GM19351 (cell line): ENCODE data around the gene CNTNAP2.

Experiments used
- ATAC-seq: cut with Tn5 transposase; IDR thresholded peaks from one replicate; pipeline ENCODE4 v1.9.1; 2021; ENCODE audit warnings: mild to moderate bottlenecking, moderate library complexity; ENCODE audit not compliant: unreplicated experiment

The CNTNAP2 gene

DNA sequence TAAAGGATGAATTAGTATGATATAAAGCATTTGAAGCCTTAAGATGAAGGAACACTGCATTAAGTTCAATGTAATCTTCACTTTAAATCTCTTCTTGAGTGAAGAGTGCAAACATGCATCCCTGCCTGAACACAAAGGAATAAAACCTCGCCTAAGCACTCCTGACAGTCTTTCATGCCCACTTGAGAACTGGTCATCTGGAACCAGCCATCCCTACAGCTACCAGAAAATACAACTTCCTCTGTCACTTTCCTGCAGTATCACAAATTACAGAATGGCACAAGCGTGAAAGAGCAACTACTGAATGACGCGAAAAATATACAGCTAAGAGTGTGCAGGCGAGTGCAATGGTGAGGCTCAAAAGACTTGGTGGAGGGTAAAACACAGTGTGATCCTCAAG, 1079.9 kb downstream of the CNTNAP2 start:
- ATAC-seq, result no peak

DNA sequence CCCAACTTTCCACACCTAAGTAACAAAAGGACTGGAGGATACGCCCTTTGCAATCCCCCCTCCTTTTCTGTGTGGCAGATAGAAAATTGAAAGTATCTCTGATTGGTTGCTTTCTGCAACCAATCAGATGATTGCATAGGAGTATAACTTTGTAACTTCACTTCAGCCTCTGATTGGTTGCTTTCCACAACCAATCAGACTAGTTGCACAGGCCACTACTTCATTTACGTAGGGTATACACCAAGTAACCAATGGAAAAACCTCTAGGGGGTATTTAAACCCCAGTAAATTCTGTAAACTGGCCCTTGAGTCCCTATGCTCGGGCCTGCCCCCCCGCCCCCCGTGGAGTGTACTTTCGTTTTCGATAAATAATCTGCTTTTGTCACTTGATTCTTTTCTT, 1080.4 kb downstream of the CNTNAP2 start:
- no peak for ATAC-seq

DNA sequence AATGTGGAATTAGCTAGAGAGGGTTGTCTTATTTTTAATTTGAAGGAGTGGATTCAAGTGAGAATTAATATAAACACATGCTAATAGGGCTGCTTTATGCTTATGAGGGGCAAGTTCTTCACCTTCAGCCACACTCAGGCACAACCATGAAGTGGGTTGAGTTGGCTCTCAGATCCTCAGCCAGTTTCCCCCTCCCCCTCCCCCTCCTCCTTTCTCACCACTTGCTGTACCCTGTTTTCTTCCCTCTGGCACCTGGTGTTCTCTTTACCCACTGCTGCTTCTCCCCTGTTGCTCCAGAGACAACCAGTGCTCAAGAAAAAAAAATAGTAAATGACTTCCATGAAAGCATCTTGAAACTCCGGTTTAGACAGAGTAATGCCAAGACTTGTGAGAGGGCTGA, 1083.3 kb downstream of the CNTNAP2 start:
- no peak for ATAC-seq

DNA sequence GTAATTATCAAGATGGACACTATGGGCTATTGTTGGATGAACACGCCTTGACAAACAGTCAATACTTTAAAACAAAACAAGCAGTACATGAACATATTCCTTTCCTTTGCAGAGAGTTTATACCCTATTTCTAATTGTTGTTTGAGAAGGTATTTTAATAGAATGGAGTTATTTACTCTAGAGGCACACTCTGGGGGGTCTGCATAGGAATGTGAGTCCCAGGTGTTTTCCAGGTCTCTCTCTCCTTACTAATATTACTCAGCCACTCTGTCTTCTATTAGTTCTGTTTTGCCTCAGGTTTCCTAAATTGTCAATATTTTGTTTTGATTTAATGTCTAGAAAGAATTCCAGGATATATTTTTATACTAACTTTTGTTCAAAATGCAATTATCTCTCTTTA, 1091.4 kb downstream of the CNTNAP2 start:
- ATAC-seq, result no peak

DNA sequence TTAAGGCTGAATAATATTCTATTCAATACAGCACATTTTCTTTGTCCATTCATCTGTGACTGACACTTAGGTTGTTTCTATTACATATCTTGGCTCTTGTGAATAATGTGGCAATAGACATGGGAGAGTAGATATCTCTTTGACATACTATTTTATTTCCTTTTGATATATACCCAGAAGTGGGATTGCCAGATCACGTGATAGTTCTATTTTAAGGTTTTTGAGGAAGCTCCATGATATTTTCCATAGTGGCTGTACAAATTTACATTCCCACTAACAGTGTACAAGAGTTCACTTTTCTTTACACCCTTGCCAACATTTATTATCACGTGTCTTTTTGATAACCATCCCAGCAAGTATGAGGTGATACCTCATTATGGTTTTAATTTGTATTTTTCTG, 1114.7 kb downstream of the CNTNAP2 start:
- no peak for ATAC-seq

GRCh38 chr7:147235645-147236382, 1119.2 kb downstream of the CNTNAP2 start:
- ATAC-seq, result no peak

DNA sequence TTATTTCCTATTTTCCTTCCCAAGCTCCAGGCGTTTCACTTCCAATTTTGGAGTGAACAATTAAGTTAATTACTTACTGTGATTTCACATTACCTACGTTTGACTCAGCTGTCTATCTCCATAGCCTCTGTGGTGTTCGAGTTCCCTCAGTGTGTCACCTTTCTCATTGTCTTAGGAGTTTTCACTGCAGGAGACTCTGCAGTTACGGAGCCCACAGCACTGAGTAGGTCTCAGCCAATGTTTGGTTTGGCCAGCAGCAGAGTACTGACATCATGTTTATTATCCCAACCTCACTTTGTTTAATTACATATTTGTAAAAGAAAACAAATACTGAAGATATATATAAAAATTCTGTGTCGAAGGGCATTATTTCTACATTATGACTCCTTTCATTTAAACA, 1123.9 kb downstream of the CNTNAP2 start:
- no peak for ATAC-seq

DNA sequence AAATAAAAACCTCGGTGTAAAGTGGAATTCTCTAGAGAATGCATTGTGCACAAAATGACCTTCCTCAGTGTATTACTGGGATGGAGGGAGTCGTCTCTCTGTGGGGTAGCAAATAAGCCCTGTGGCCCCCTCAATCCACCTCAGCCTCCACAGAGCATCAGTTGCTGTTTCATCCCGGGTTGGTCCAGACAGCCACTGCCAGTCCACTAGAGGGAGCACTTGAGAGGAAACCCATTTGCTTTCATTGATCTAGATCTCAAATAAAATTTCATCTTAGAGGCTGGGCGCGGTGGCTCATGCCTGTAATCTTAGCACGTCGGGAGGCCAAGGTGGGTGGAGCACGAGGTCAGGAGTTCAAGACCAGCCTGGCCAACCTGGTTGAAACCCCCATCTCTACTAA, 1128.7 kb downstream of the CNTNAP2 start:
- ATAC-seq, result peak; percentile 85

DNA sequence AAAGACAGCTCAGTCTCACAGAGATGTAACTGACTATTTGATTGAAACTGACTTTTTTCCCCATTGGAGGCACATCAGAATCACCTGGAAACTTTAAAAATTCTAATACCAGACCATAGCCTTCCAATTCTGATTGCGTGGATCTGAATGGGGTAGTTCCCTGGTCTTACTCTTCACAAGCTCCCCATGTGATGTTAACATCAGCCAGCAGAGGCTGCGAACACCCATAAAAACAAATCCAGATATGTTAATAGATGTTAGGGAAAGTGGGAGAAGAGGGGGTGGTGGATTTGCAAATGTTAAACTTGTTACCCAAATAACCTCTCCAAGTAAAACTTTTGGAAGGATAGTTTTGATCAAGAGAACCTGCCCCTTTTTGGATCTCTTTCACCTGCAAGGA, 1133.4 kb downstream of the CNTNAP2 start:
- ATAC-seq, result no peak

DNA sequence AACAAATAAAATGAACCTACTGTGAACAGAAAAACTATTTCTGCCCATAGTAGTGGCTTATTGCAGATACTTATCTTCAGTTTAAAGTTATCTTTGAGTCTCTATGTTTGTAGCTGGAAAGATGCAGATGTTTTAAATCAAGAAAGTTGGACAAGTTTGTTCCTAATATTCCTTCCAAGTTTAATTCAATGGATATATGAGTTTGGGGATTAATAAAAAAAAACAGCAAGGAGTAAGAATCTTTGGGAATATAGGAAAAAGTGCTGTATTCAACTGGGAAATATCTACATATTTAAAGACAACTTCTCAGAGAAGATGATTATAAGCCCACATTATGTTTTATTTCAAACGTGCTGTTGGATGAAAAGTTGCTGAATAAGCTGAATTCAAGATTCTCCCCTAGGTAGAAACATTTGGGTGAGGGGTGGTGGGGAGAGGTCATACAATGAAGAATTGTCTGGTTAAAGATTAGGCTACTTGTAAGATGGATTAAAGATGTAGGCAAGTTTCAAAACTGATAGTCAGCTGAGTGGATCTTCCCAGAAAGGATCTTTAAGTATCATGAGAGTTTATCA, 1135.2 kb downstream of the CNTNAP2 start:
- ATAC-seq, result no peak

DNA sequence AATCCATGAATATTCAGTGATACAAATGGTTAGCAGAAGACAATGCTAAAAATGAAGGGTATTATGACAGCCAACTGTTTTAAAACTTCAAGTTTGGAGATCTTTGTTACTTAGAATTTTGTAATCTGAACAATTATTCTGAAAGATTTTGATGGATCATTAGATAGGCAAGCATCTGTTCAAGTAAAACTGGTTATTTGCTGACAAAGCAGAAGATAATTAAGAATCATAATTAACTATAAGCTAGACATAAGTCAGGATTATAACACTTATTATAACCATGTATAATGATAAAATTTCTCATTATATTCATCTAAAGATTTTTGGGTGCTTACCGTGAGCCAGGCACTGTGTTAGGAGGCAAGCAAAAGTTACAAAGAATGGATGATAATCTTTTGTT, 1145.1 kb downstream of the CNTNAP2 start:
- ATAC-seq, result no peak

GRCh38 chr7:147265528-147265927, 1148.9 kb downstream of the CNTNAP2 start:
- ATAC-seq, result no peak

DNA sequence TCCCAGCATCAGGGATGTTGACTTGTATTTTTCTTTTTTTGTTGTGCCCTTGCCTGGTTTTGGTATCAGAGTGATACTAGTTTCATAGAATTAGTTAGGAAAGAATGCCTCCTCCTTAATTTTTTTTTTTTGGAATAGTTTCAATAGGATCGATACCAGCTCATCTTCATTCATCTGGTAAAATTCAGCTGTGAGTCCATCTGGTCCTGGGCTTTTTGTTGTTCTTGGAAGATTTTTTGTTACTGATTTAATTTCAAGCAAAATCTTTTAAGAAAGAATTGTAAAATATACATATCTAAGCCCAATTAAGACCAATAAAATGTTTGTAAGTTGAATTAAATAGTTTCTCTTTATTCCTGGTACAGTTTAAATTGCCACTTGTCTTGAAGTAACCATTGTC, 1159.5 kb downstream of the CNTNAP2 start:
- no peak for ATAC-seq

- no peak for ATAC-seq
Observed at GRCh38 chr7:147276783-147277370, 1160.3 kb downstream of the CNTNAP2 start.

- no peak for ATAC-seq
Observed at GRCh38 chr7:147279514-147279913, 1162.9 kb downstream of the CNTNAP2 start.

- ATAC-seq, result no peak
Observed at GRCh38 chr7:147279964-147280374, 1163.4 kb downstream of the CNTNAP2 start.

GRCh38 chr7:147282204-147282603, 1165.6 kb downstream of the CNTNAP2 start:
- no peak for ATAC-seq

GRCh38 chr7:147296201-147296600, 1179.6 kb downstream of the CNTNAP2 start:
- ATAC-seq, result no peak

DNA sequence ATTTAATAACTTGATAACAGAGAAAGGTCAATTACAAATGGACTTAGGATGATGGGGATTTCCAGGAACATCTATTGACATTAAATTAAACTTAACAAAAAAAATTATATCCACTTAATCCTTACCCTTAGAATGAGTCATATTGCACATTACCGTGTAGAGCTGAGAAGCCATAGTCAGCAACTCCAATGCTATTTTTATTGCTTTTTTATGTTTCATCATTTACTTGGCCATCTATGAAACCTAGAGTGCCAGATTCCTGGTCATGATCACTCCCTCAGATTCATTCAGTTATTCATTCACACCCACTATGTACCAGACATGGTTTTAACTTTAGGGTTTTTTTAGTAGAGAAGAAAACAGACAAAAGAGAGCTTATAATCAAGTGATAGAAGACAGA, 1180.4 kb downstream of the CNTNAP2 start:
- no peak for ATAC-seq

DNA sequence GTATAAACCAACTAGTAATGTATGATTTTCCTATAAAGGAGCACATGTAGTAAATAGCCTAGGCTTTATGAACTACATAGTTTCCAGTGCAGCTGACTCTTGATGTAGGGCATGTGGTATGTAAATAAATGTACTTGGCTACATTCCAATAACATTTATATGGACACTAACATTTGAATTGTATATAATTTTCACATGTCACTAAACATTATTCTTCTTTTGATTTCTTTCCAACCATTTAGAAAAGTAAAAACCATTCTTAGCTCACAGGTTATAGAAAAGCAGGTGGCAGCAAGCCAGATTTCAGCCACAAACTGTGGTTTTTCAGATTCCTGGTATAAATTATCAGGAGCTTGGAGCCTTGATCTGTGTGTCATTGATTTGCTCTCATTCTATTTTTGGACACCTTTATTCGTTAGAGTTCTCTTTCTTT, 1182.0 kb downstream of the CNTNAP2 start:
- ATAC-seq, result no peak

GRCh38 chr7:147300293-147300692, 1183.7 kb downstream of the CNTNAP2 start:
- no peak for ATAC-seq

DNA sequence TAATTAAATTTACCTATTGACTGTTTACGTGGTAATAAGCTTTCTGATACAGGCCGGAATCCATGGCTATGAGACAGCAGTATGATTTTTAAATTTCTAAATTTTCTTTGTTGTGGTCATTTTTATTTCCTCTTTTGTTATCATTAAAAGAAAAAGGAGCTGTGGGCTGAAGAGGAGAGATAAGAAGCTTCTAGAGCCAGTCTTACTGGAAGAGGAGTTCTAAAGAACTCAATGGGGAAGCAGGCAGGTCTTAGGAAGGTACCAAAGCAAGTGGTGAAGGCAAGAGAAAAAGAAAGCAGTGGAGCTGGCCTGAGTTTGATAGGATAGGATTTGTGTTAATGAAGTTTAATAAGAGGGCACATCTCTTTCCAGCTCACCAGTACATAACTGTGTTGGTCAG, 1187.8 kb downstream of the CNTNAP2 start:
- ATAC-seq, result no peak
